Left hindlimb (tissue), 1 donor: ENCODE measurements around the gene DNHD1.

Source experiments
- DNase-seq: peaks from one replicate; pipeline ENCODE4 v3.0.0-alpha.2; 2018

DNHD1 gene

DNA sequence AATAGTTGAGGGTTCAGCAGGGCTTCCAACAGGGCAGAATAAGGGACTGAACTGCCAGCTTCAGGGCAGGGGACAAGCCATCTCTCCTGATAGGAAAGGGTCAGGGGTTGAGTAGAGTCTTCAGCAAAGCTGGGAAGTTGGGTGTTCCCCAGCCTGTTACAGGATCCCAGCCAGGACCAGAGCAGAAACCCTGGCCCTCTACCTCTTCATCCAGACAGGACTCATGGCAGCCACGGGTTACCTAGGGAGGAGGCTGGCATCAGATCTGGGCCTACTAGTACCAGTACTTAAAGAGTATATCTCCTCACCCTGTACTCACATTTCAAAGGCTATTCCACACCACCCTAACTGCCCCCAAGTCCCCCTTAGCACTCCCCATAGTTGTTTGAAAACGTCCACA is 117.4 kb downstream of the DNHD1 start:
- peak; percentile 8 for DNase-seq

DNA sequence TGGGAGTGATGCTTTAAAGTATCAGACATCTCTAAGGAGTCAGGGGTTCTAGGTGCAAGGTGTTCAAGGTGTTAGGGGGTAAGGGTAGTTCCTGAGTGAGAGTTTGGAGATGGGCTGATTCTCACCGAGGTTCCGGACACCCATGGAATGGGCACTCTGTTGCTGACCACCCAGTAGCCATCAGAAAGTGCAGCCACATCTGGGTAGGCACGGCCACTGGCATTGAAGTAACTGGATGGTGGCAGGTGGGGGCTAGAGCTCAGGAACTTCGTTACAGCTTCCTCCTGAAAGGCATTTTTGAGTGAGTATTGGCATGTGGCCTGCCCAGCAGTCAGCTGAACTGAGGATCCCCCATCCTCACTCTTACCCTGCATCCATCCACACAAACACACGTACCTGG is 118.0 kb downstream of the DNHD1 start:
- no peak for DNase-seq

DNA sequence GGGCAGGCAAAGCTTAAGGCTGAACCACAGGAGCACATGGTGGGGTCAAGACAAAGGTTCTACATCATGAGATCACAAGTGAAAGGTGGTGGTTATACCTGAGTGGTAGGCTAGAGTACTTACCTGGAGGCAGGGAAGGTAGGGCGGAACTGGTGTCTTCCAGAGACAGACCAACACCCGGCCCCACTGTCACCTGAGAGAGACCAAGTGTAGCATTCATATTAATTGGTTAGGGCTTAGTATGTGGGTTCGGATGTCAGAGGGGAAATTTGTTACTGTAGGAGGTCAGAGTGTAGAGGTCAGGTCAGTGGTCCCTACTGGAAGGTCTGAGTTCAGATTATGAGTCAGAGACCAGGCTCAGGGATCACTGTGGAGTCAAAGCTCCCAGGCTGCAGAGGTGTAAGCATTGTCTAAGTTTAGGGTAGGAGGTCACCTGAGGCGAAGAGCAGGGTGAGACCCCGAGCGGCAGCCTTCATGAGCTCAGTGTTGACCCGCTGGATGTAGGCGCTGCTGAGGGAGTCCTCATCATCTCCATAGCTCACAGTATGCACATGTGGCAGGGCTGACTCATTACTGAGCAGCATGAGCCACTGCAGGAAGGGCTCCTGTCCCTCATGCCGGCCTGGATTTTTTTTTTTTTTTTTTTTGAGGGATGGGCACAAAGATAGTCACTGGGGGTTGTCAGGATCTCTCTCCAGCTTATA is 119.0 kb downstream of the DNHD1 start:
- peak; percentile 20 for DNase-seq

DNA sequence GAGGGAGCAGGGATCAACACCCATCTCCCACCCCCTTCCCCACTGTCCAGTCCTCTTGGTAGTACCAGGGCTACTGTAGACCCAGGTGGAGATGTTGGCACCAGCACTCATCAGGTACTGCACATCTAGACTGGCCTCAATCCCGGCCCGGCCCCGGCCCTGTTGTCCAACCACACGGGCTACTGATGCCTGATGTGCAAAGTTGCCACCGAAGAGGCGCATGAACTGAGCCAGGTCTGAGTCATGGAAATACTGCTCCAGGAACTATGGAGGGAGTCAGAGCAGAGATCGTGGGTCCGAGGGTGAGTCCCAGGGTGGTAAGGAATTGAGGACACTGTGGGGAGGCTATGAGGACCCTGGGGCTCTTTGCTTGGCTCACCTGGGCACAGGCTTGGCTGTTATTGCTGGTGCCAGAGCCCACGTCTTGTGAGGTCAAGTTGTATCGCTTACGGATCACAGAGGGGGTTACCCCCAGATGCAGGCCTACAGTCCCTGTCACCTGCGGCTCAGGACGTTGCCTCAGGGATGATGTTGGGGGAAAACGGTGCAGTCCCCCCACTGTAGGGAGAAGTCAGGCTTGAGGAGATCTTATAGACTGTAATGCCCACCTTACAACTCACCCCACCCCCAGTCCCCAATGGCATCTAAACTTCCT is 119.6 kb downstream of the DNHD1 start:
- peak; percentile 26 for DNase-seq

DNA sequence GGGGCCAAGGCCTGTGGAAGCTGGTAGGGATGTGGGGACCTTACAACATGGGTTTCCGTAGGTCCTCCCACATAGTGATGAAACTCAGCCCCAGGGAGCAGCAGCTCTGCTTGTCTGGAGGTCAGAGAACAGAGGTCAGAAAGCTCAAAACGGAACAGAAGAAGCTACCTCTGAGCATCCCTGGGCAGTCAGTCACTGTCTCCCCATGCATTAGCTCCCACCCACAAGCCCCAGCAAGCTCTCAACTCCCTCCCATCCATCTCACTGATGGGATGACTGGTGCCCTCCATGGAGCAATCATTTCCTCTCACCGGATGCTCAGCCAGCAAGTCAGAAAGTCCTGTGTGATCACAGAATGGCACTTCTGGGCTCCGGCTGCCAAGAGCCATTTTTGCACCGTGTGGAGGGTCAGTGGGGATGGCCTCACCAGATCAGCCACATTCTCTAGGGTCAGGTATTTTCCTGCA is 120.3 kb downstream of the DNHD1 start:
- peak; percentile 20 for DNase-seq

DNA sequence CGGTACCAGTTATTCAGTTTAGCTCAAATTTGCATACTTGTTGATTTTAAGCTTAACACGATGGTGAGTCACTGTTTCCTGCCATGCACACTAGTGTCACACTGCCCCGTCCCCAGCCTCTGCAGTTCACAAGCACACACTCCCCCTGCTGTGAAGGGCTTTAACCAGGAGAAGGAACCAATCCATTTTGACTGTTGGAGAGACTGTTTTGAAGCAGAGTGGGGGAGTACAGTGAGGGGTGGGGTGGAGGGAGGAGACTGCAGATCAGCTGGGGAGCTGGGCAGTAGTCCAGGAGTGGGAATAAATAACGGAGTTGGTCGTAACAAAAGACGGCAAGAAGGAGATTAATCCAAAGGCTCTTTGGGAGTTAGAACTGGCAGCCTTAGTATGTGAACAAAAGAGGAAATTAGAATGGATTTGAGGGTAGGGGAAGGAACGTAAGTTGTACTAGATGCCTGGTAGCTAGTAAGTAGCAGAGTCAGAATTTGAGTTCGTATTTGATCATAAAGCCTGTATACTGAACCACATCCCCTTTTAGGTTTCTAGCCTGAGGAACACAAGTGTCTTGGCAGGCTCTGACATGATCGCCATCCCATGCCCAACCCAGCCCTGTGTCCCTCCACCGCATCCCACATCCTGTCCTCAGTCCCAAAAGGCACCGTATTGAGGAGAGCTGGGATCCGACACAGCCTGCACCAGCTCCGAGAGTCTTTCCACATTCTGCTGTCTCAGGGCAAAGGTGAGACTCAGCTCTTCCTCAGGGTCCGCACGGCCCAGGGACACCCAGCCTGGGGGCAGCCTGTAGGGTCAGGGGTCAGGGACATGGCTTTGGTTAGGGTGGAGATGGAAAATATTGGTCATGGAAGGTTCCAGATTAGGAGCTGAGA is 121.3 kb downstream of the DNHD1 start:
- peak; percentile 45 for DNase-seq

DNA sequence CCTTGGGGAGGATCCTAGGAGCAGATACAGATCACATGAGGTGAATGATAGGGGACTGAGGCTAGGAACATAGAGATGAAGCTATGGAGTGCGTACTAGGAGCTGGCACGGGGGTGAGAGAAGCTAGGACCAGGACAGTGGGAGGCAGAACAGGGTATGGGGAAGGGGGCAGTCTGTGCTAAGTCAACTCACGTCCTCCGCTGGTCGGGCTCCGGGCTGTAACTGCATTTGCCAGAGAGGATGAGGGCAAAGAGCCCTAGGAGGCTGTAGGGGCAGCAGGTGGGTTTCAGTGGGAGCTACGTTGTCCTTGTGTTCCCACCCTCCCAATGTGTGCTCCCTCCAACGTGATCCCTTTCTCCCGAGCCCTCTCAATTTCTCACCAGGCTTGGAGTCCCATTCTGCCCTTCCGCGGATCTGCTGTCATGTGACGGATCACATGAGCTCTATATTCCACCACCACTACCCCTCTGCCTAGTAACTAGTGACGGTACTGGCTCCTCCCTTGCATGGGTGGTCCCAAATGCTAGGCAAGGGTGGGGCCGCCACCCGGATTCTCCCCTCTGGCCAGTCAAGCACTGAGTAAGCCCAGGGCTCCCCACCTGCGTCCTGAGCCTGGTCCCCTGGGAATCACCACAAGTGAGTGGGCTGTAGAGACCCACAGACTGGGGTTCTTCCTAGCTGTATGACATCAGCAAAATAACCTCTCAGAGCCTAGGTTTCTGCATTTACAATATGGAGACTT is 122.1 kb downstream of the DNHD1 start, which contains the start of gene TPP1:
TSS of gene TPP1 (minus strand) at position 419 of the 742 bp plus-strand sequence. CDS start at position 397, 22 bp downstream.
- DNase-seq = peak; percentile 95

DNA sequence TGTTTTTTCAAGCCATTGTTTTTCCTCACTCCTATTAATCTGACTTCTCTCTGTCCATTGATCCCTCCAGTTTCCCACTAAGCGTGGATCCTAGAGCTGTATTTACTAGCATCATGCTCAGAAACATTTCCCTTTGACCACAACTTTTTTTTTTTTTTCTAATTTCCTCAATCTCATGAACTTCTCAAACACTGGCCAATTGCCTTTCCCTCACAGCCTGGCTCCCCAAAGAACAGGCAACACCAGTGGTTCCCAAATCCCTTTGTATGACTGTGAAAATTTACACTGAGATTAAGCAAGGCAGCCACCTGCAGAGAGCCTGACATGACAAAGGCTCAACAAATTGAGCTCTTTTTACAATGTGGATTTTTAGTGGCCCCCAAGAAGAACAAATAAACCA is 123.6 kb downstream of the DNHD1 start:
- no peak for DNase-seq
